GM18519 (cell line): ENCODE data around the gene ABHD18.
"Not testable (repeated sequence)": the region's sequence is repeated elsewhere in the genome, so short reads cannot be mapped to it uniquely, and the experiment has no call there.

Source experiments
- ATAC-seq: cut with Tn5 transposase; IDR thresholded peaks from one replicate; pipeline ENCODE4 v1.9.1; 2021; ENCODE audit warnings: mild to moderate bottlenecking, moderate library complexity; ENCODE audit not compliant: unreplicated experiment, low FRiP score

The ABHD18 gene

DNA sequence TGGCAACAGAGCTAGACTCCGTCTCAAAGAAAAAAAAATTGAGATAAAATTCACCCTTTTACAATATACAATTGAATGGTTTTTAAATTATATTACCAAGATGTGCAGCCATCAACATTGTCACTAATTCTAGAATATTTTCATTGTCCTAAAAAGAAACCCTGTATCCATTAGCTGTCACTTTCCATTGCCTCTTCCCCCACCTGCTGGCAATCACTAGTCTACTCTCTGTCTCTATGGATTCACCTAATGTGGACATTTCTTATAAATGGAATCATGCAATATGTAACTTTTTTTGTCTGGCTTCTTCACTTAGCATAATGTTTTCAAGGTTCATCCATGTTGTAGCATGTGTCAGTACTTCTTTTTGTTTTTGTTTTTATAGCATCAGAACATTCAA lies 20.8 kb downstream of the ABHD18 start:
- ATAC-seq, result no peak

DNA sequence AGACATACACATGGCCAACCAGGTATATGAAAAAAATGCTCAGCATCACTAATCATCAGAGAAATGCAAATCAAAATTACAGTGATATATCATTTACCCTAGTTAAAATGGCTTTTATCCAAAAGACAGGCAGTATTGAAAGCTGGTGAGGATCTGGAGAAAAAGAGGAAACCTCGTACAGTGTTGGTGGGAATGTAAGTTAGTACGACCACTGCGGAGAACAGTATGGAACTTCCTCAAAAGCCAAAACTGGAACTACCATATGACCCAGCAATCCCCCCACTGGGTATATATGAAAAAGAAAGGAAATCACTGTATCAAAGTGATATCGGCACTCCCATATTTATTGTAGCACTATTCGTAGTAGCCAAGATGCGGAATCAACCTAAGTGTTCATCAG lies 23.4 kb downstream of the ABHD18 start:
- no peak for ATAC-seq

DNA sequence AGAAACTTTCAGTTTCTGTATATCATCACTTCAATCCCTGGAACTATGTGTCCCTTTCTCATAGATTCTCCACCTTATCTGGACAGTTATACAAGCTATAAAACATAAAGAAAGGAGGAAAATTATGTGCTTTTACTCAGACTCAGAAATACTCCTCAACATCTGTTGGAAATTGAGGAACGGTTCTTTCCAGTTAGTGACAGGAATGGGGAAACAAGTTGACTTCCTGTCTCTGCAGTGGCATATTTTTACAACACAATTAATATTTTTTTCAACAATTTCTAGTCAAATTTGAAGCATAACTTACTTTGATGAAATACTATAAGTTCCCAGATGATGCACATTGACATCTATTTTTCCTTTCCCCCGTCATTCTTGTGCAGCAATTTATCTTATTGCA lies 27.9 kb downstream of the ABHD18 start:
- ATAC-seq, result no peak

DNA sequence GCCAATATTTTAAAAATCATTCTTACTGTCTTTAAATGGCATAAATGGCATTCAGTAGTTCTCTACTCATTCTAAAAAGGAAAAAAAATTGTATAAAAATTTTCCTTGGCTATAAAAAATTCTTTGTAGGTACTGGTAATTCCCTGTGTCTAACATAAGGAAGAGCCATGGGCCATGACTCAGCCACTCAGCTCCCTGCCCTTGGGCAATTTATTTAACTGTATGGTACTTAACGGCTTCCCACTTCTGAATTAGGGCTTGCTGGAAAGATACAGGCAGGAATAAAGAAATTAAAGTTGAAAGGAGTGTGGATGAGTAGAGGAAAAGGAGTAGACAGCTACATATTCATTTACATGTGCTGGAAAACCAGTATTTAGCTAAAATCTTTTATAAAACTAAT lies 30.6 kb downstream of the ABHD18 start:
- no peak for ATAC-seq

DNA sequence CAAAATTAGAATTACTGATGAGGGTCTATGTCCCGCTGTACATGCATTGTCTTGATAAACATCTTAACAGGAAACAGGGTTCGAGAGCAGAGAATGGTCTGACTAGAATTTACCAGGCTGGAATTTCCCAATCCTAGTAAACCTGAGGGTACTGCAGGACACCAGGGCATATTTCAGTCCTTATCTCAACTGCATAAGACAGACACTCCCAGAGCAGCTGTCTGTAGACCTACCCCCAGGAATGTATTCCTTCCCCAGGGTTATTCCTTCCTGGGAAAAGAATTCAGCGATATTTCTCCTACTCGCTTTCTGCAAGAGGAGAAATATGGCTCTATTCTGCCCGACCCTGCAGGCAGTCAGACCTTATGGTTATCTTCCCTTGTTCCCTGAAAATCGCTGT lies 31.3 kb downstream of the ABHD18 start:
- not testable (repeated sequence) for ATAC-seq

DNA sequence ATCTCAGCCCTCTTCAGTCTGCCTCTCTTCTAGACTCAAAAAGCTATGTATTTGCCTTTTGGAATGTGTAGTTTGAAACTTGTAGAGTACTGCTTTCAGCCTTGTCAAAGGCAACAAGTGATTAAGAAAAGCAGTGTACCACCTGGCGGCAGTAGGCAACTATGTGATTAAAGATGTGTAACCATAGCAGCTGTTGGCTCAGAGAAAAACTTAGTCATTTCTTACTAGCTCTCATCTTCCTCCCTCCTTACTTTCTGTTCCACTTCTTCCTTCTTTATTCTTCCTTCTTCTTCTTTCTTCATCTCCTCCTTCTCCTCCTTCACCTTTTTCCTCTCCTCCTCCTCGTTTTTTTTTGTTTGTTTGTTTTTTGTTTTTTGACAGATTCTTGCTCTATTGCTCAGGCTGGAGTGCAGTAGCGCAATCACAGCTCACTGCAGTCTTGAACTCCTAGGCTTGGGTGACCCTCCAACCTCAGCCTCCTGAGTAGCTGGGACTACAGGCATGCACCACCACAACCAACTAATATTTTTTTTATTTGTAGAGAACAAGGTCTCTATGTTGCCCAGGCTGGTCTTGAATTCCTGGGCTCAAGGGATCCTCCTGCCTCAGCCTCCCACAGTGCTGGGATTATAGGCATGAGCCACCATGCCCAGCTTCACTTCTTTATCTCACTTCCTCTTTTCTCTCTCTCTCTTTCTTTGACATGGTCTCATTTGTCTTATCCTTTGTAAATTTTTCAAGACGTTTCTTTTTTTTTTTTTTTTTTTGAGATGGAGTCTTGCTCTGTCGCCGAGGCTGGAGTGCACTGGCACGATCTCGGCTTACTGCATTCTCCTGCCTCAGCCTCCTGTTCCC lies 32.6 kb downstream of the ABHD18 start:
- ATAC-seq, result peak; percentile 99

DNA sequence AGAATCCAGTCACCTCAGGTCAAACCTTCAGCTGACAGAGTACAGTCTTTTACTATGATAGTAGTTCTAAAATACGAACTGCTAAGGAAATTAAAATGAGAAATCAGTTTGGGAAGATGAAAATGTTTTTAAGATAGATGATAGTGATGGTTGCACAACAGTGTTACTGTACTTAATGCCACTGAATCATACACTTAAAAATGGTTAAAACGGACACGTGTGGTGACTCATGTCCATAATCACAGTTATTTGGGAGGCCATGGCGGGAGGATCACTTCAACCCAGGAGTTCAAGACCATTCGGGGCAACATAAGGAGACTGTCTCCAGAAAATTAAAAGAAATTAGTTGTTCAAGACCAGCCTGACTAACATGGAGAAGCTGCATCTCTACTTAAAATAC lies 41.4 kb downstream of the ABHD18 start:
- ATAC-seq, result no peak

DNA sequence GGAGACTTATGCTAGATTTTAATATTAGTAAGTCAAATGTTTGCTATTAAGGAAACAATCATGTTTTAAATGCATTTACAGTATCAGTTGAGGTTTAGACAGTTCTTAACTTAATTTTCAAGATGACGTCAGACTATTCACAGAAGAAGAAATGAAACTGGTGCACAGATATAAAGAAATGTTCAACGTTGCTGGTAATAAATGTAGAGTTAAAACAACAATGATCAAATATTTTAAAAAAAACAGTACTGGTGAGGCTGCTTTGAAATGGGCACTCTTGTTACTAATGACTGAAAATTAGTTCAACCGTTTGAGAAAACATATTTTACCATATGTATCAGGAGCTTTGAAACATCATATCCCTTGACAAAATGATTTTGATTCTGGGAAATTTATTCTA lies 44.2 kb downstream of the ABHD18 start:
- no peak for ATAC-seq

DNA sequence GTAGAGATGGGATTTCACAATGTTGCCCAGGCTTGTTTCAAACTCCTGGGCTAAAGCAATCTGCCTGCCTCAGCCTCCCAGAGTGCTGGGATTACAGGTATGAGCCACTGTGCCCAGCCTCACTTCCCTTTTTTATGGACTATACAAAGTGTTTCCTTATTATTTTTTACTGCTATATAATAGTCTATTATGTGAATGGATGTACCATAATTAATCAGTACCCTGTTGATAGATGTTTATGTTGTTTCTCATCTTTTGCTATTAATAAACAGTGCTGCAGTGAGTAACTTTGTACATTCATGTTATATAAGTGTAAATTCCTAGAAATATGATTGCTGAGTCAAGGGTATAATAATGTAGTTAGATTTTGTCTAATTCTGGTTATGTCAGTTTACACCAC lies 60.1 kb downstream of the ABHD18 start:
- no peak for ATAC-seq

DNA sequence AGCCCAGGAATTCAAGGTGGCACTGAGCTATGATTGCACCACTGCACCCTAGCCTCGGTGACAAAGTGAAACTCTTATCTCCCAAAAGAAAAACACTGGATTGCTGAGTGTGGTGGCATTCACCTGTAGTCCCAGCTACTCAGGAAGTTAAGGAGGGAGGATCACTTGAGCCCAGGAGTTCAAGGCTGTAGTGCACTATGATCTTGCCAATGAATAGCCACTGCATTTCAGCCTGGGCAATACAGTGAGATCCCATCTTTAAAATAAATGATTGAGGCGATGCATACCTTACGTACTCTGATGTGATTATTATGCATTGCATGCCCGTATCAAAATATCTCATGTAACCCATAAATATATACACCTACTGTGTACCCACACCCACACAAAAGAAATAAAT lies 64.7 kb downstream of the ABHD18 start:
- no peak for ATAC-seq

DNA sequence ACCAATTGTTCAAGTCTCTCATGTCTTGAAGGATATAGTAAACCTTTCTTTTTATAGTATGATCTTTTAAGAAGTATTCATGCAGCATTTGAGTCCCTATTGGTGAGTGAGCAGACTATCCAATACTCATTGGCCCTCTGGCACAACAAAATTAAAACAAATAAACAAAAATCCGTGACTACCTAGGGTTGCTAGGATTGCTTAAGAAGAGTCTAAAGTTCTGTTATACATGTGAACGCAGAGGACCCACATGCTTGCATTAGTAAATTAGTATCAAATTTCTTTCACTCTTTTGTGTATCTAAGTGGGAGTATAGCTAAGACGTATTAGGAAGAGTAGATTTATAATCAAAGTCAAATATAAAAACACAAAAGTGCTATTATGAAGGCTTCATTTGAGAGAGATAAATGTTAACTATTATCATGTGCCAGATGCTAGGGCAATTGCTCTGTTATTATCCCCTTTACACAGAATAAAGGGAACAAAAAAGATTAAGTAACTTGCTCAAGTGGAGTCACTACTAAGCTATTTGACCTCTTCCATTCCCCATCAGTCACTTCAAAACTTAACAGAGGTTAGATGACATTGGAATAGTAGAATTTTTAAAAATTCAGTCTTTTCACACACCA lies 66.7 kb downstream of the ABHD18 start:
- no peak for ATAC-seq

DNA sequence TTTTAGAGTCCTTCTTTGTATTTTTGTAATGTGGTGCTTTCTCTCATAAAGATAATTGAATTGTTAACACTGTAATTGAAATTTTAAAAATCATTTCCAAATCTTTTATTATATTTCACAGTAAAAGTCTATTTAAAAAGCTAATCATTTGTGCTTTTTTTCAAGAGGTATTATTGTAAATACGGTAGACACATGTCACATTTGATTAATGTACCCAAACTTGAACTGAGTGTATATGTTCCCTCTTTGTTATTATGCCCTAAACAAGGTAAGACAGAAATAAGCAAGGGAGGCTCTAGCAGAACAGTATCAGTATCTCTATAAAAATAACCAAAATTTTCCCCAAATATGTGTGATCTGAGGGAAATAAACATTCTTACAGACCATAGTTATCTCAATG lies 74.4 kb downstream of the ABHD18 start:
- ATAC-seq, result no peak

DNA sequence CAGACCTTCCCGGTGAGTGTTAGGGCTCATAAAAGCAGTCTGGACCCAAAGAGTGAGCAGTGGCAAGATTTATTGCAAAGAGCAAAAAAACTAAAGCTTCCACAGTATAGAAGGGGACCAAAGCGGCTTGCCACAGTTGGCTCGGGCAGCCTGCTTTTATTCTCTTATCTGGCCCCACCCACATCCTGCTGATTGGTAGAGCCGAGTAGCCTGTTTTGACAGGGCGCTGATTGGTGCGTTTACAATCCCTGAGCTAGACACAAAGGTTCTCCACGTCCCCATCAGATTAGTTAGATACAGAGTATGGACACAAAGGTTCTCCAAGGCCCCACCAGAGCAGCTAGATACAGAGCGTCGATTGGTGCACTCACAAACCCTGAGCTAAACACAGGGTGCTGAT lies 81.8 kb downstream of the ABHD18 start:
- ATAC-seq, result not testable (repeated sequence)

DNA sequence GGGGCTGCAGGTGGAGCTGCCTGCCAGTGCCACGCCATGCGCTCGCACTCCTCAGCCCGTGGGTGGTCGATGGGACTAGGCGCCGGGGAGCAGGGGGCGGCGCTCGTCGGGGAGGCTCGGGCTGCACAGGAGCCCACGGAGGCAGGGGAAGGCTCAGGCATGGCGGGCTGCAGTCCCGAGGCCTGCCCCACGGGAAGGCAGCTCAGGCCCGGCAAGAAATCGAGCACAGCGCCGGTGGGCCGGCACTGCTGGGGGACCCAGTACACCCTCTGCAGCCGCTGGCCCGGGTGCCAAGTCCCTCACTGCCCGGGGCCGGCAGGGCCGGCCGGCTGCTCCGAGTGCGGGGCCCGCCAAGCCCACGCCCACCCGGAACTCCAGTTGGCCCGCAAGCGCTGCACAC lies 82.3 kb downstream of the ABHD18 start:
- ATAC-seq, result not testable (repeated sequence)

DNA sequence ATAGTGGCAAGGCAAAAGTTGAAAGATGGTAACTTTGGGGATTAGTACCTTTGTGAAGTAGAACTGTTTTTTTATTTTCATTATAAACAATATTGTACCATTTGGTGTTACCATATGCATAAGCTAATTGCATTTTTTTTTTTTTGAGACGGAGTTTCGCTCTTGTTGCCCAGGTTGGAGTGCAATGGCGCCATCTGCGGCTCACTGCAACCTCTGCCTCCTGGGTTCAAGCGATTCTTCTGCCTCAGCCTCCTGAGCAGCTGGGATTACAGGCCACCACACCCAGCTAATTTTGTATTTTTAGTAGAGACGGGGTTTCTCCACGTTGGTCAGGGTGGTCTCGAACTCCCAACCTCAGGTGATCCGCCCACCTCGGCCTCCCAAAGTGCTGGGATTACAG lies 86.0 kb downstream of the ABHD18 start:
- ATAC-seq, result not testable (repeated sequence)

DNA sequence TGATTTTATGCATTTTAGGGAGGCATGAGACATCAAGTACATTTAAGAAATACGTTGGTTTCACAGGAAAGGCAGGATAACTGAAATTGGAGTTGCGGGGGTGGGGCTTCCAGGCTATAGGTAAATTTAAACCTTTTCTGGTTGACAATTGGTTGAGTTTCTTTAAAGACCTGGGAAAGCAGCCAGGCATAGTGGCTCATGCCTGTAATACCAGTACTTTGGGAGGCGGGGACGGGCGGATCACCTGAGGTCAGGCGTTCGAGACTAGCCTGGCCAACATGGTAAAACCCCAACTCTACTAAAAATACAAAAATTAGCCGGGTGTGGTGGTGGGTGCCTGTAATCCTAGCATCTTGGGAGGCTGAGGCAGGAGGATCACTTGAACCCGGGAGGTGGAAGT lies 89.7 kb downstream of the ABHD18 start:
- not testable (repeated sequence) for ATAC-seq

DNA sequence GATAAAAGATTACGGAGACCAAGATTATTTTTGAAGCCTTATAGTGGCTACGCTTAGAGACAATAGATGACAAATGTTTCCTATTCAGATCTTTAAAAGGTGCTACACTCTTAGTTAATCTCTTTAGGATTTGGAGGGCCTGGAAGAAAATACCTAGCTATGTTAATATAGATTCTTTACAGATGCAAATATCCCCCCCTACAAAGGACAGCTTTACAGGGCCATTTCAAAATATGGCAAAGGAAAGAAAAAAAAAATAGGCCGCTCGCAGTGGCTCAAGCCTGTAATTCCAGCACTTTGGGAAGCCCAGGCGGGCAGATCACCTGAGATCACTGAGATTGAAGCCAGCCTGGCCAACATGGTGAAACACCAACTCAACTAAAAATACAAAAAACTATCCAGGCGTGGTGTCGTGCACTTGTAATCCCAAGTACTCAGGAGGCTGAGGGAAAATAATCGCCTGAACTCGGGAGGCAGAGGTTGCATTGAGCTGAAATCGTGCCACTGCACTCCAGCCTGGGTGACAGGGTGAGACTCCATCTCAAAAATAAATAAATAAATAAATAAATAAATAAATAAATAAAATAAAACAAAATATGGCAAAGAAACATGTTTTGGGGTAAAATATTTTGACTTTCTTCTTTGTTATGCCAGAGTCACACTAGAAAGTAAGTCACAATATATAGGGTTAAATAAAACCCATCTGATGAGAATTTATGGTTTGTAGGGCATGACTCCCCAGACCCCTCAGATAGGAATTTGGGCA lies 90.4 kb downstream of the ABHD18 start:
- ATAC-seq, result not testable (repeated sequence)

DNA sequence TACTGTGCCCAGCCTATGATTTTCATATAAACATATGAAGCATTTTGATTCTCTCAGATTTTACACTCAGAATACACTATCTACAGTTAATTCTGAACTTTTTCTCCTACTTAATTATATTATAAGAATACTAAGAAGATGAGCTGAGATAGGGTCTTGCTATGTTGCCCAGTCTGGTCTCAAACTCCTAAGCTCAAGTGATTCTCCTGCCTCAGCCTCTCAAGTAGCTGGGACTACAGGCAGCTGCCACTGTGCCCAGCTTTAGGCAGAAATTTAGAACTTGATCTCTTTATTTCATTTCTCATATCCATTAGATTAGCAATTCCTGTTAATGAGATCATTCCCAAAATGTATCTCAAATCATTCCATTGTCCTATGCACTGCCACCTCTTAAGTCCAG lies 91.2 kb downstream of the ABHD18 start:
- no peak for ATAC-seq

DNA sequence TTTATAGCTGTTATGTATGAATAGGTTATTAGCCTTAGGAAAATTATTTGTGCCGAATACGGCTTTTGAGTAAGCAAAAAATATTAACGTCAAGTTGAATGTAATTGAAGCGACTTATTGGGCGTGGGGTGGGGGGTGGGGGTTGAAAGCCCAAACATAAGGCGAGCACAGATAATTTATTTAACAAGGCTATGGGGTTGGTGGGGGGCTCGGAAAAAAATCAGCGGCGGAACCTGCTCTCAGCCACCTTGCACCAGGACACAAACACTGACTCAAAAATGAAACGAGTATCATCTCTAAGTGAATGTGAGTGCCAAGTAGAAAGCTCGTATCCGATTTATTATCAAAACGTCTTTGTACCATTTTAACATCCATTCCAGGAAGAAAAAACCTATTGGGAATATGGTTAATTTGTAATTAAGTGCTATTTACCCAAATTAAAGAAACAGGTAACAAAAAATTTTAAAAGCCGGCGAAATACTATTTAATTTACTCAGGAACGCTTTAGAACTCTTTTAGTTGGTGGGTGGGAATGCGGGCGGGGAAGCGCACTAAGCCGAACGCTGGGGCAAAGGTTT lies 95.0 kb downstream of the ABHD18 start:
- no peak for ATAC-seq

DNA sequence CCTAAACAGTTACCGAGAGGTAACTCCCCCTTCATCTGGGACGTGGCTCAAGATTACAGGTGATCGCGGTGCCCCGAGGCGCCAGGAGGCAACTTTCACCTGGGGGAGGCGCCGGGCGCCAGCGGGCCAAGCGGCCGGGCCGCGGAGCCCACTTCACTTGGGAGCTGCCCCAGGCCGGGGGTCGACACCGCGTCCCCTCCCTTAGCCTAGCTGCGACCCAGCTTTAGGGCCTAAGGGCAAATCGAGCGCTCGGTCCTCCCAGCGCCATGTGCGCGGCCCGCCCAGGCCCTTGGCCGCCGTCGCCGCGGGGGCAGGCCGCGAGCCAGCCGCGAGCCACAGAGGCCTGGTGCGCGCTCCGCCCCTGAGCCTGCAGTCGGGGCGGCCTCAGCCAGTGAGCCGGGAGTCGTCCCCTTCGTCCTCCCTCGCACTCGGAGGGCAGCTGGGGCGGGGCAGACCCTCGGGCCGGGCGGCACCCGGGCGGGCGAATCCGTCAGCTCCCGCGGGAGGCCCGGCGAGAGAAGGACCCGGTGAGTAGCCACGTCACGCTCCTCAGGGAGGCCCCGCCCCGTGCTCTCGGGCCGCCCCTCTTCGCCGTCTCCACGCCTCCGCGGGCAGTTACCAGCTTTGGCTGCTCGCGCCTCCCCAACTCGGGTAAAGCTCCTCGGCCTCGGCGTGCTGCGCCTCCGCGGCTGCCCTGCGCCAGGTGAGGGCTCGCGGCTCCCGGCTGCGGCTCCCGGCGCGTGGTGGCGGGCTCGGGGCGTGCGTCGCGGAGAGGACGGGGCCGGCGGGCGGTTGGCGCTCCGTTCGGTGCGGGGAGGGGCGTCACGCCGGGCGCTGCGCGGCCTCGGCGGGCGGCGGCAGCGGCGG lies 95.7 kb downstream of the ABHD18 start, which contains the start of gene LARP1B:
Gene LARP1B (plus strand): TSS at position 614 of the 867 bp plus-strand sequence. CDS start 13,640 bp downstream, outside the sequence.
- ATAC-seq, result peak; percentile 89
